CD14-positive monocyte (primary cell): ENCODE data around the gene GJB6. TPM values are rescaled to one million over a fixed set of nuclear protein-coding genes. Genes with fewer than 3 reads are reported as not detected.

Source experiments
- DNase-seq, 3 donors: peaks; one replicate each; pipeline ENCODE4 v3.0.0-alpha.2; 2011 to 2022
- H2AFZ ChIP-seq: 2 replicates; pipeline ENCODE4 v1.6.0; 2012; ENCODE audit warnings: mild to moderate bottlenecking, low read depth, low read length, inconsistent platforms; ENCODE audit not compliant: insufficient read depth, poor library complexity, severe bottlenecking
- H3K27ac ChIP-seq, 2 donors: 1 replicate in 1 of 2; 2 replicates in 1 of 2; pipeline ENCODE4 v1.5.1; 2012 to 2013; ENCODE audit warnings: low read length in 2 of 2, control low read depth in 1 of 2, inconsistent platforms in 1 of 2, low read depth in 1 of 2, mild to moderate bottlenecking in 1 of 2
- H3K27me3 ChIP-seq, 2 donors: one replicate each; pipeline versions ENCODE4 v1.6.0 to v1.6.1; 2011 to 2013; ENCODE audit warnings: low read length in 2 of 2; ENCODE audit not compliant: control insufficient read depth in 2 of 2, insufficient read depth in 2 of 2
- H3K36me3 ChIP-seq, 2 donors: replicated peaks in 1 of 2; 1 replicate in 1 of 2; 2 replicates in 1 of 2; pipeline versions ENCODE4 v1.5.1 to v1.6.1; 2012 to 2013; ENCODE audit warnings: low read length in 2 of 2, control low read depth in 1 of 2, inconsistent platforms in 1 of 2, mild to moderate bottlenecking in 1 of 2; ENCODE audit not compliant: insufficient read depth in 2 of 2, control insufficient read depth in 1 of 2
- H3K4me1 ChIP-seq, 2 donors: 1 replicate in 1 of 2; 2 replicates in 1 of 2; pipeline versions ENCODE4 v1.5.1 to v1.6.1; 2012 to 2013; ENCODE audit warnings: low read length in 2 of 2, control low read depth in 1 of 2, inconsistent platforms in 1 of 2, mild to moderate bottlenecking in 1 of 2, moderate library complexity in 1 of 2; ENCODE audit not compliant: insufficient read depth in 2 of 2, control insufficient read depth in 1 of 2
- H3K4me2 ChIP-seq: replicated peaks from 2 replicates; pipeline ENCODE3; 2012; ENCODE audit warnings: low read length, moderate library complexity, mild to moderate bottlenecking; ENCODE audit not compliant: poor library complexity, severe bottlenecking; ENCODE audit errors: extremely low read depth
- H3K4me3 ChIP-seq, 3 experiments: fragments of 200-600 bp in 1 of 3; sonication (generic) in 1 of 3; replicated peaks in 1 of 3; 1 replicate in 2 of 3; 2 replicates in 1 of 3; pipeline ENCODE4 v1.5.1; 2011 to 2013; ENCODE audit warnings: low read length in 3 of 3, mild to moderate bottlenecking in 3 of 3, control low read depth in 2 of 3, low read depth in 2 of 3, inconsistent platforms in 1 of 3, moderate library complexity in 1 of 3
- H3K79me2 ChIP-seq: 2 replicates; pipeline ENCODE4 v1.6.0; 2012; ENCODE audit warnings: mild to moderate bottlenecking, control low read depth, inconsistent platforms, low read length, moderate library complexity; ENCODE audit not compliant: insufficient read depth
- H3K9ac ChIP-seq: 2 replicates; pipeline ENCODE4 v1.6.0; 2017; ENCODE audit warnings: low read length, mild to moderate bottlenecking; ENCODE audit not compliant: insufficient read depth, poor library complexity, severe bottlenecking
- H3K9me3 ChIP-seq, 2 donors: replicated peaks in 1 of 2; 1 replicate in 1 of 2; 2 replicates in 1 of 2; pipeline versions ENCODE4 v1.5.1 to v1.6.1; 2012 to 2013; ENCODE audit warnings: low read length in 2 of 2, control low read depth in 1 of 2; ENCODE audit not compliant: control insufficient read depth in 1 of 2, insufficient read depth in 1 of 2
- H4K20me1 ChIP-seq: 2 replicates; pipeline ENCODE4 v1.6.0; 2012; ENCODE audit warnings: mild to moderate bottlenecking, low read length, control low read depth, moderate library complexity; ENCODE audit not compliant: insufficient read depth
- H3K27ac Mint-ChIP-seq, 7 donors: one replicate each; pipeline ENCODE4 v1.8.0; 2020; ENCODE audit warnings: mild to moderate bottlenecking in 7 of 7, mixed read lengths in 7 of 7, moderate library complexity in 6 of 7, inconsistent platforms in 2 of 7
- H3K27me3 Mint-ChIP-seq, 3 donors: one replicate each; pipeline ENCODE4 v1.8.0; 2021 to 2022; ENCODE audit warnings: low read depth in 3 of 3, mild to moderate bottlenecking in 3 of 3, mixed read lengths in 3 of 3, moderate library complexity in 3 of 3, inconsistent platforms in 1 of 3
- H3K36me3 Mint-ChIP-seq, 2 donors: one replicate each; pipeline ENCODE4 v1.8.0; 2020; ENCODE audit warnings: mixed read lengths in 2 of 2, inconsistent platforms in 1 of 2, mild to moderate bottlenecking in 1 of 2
- H3K4me1 Mint-ChIP-seq: one replicate; pipeline ENCODE4 v1.8.0; 2020; ENCODE audit warnings: mild to moderate bottlenecking, mixed read lengths
- H3K4me3 Mint-ChIP-seq, 2 donors: one replicate each; pipeline ENCODE4 v1.8.0; 2020; ENCODE audit warnings: mild to moderate bottlenecking in 2 of 2, mixed read lengths in 2 of 2, moderate library complexity in 1 of 2
- H3K9me3 Mint-ChIP-seq, 7 donors: one replicate each; pipeline ENCODE4 v1.8.0; 2020 to 2022; ENCODE audit warnings: mixed read lengths in 7 of 7, mild to moderate bottlenecking in 6 of 7, moderate library complexity in 6 of 7, inconsistent platforms in 2 of 7
- CTCF ChIP-seq: fragments of 200-600 bp; IDR thresholded peaks from one replicate; pipeline ENCODE4 v1.8.0; 2022; ENCODE audit warnings: antibody characterized with exemption, mild to moderate bottlenecking
- WGBS: methylation state at CpG from one replicate; pipeline ENCODE4 v1.1.5; 2013; ENCODE audit warnings: missing lambda C conversion rate; ENCODE audit not compliant: insufficient coverage; 5-methylcytosine and 5-hydroxymethylcytosine counted together
- intact Hi-C, 2 donors: fragments of 100-400 bp; cut with micrococcal nuclease; formaldehyde crosslinking; loops; one replicate each; pipeline versions ENCODE4 v1.15.0 to v1.15.1; 2023
- polyA plus RNA-seq, 3 donors: library from polyadenylated mRNA; depleted of rRNA in 1 of 3; unstranded in 2 of 3; stranded (reverse) in 1 of 3; fragments of 300-500 nt in 2 of 3; fragments of >200 nt in 1 of 3; fragmentation: Illumina TruSeq in 2 of 3; gene quantifications; 1 replicate in 2 of 3; 2 replicates in 1 of 3; pipeline ENCODE4 v1.2.3, GENCODE V29; 2012 to 2021

The GJB6 gene
- polyA plus RNA-seq, 3 donors: 0.32 TPM; not detected in 2

- peaks cover 27% of the 10 kb centered on the region for H3K4me1 Mint-ChIP-seq
- no peak overlapping the region for H3K4me3 Mint-ChIP-seq
- peaks cover 18 to 31% (median 26%) of the 10 kb centered on the region in 3 donors for H3K27me3 Mint-ChIP-seq
- Histone ChIP-seq H2AFZ (no peak overlapping the region), H3K9me3 (peaks cover 0 to 12% of the 10 kb centered on the region in 2 donors), H3K9ac (no peak overlapping the region), H3K4me3 (no peak overlapping the region), H3K36me3 (no peaks in the 10 kb centered on the region), H3K4me2 (no peak overlapping the region), H3K27ac (no peak overlapping the region), H3K79me2 (no peaks in the 10 kb centered on the region), H3K4me1 (peaks cover 18 to 20% of the 10 kb centered on the region in 2 donors), H4K20me1 (no peaks in the 10 kb centered on the region), H3K27me3 (peaks cover 27% of the 10 kb centered on the region in 2 donors)
- H3K27ac Mint-ChIP-seq: no peak overlapping the region
- intact Hi-C loops: loop anchor here (10.0 kb wide), 2 partner anchors 156 to 726 kb away; no protein-coding TSS in a partner anchor
- no peak for DNase-seq
- no CpG with 5 or more reads among the region's 1 CpG for WGBS
- no peak for TF ChIP-seq CTCF
- H3K9me3 Mint-ChIP-seq: peaks cover 6 to 13% (median 9%) of the 10 kb centered on the region in 7 donors
- H3K36me3 Mint-ChIP-seq: peaks cover 7 to 12% of the 10 kb centered on the region in 2 donors
These were observed 33.3 kb downstream of the GJB6 start for GRCh38 chr13:20198781-20199180.

- Histone ChIP-seq H3K4me2 (no peak overlapping the region), H3K4me1 (peaks cover 31 to 32% of the 10 kb centered on the region in 2 donors), H3K9me3 (peaks cover 0 to 14% of the 10 kb centered on the region in 2 donors), H3K36me3 (no peaks in the 10 kb centered on the region), H3K79me2 (no peaks in the 10 kb centered on the region), H3K27ac (no peak overlapping the region), H3K27me3 (peaks cover 35% of the 10 kb centered on the region in 2 donors), H3K4me3 (no peak overlapping the region), H2AFZ (peak overlapping the region; percentile 14), H3K9ac (no peak overlapping the region), H4K20me1 (no peaks in the 10 kb centered on the region)
- Mint-ChIP-seq H3K27ac (peak overlapping the region in 1 of 7 donors; percentile 49), H3K36me3 (peaks cover 7 to 12% of the 10 kb centered on the region in 2 donors), H3K4me1 (peaks cover 33% of the 10 kb centered on the region), H3K27me3 (peaks cover 26 to 41% (median 39%) of the 10 kb centered on the region in 3 donors), H3K4me3 (no peak overlapping the region), H3K9me3 (peaks cover 5 to 21% (median 10%) of the 10 kb centered on the region in 7 donors)
- peak; percentile 19 to 53 (median 47) for DNase-seq
- intact Hi-C loops: loop anchor here (10.0 kb wide), 2 partner anchors 157 to 727 kb away; no protein-coding TSS in a partner anchor
- 100% methylated on average over 1 of the region's 5 CpGs for WGBS
- TF ChIP-seq CTCF: peak; percentile 89
These were observed 34.7 kb downstream of the GJB6 start for GRCh38 chr13:20197361-20197834.
